GM18507 (cell line): ENCODE measurements around the gene GBE1.
"Not testable (repeated sequence)": the region's sequence is repeated elsewhere in the genome, so short reads cannot be mapped to it uniquely, and the experiment has no call there.

ENCODE experiments used
- DNase-seq: peaks from one replicate; pipeline ENCODE4 v3.0.0; 2011; ENCODE audit warnings: low read depth; ENCODE audit not compliant: insufficient read length; ENCODE audit errors: extremely low spot score
- FAIRE-seq: peaks from 2 replicates; lab custom pipeline; 2011; peaks lifted over from hg19 to GRCh38; lab: Jason Lieb, UNC

Gene GBE1

DNA sequence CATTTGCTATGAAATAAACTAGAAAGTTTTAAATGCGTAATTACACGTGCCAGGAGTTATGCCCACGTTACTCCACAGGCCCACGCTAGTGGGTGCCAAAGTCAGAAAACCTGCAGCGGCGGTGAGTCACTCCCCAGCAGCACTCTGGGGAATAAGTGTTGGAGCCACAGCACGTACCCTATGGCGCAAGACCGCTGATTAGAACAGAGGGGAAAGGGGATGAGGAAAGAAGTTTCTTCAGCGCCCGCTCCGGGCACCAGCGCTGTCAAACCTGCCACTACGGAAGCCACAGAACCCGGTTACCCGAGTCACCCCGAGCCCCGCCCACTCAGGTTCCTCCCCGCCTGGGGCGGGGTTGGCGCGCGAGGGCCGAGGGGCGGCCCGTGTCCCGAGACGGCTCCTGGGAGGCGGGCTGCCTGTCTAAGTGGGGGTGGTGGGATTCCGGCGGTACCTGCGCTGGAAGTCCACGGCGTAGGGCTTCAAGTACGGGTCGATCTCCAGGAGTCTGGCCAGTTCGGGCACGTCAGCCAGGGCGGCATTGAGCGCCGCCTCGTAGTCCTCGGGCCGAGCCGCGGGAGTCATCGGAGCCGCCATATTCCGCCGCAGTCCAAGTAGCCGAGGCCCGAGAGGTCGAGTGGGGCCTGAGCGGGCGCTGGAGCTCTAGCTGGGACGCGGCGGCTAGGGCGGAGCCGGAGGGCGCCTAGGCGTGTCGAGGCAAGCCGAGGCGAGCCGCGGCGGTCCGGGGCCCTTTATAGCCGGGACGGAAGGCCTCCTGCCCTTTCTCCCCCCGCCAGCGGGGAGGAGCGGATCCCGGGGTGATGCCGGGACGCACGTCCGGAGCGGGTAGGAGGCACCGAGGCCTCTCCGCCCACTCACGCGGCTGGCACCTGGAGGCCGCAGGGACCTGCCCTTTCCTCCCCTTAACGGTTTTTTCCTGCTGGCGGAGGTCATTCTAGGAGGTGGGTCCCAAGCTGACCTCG, at the start of gene GBE1:
GBE1 (minus strand) TSS at position 722 of the 980 bp plus-strand sequence; CDS start at position 594, 128 bp downstream.
- FAIRE-seq (peak; percentile 86), DNase-seq (peak; percentile 84)

- DNase-seq (no peak), FAIRE-seq (no peak)
Observed at GRCh38 chr3:81808900-81809299, 47.5 kb upstream of the GBE1 start.

GRCh38 chr3:81799403-81799802, 38.0 kb upstream of the GBE1 start:
- no peak for FAIRE-seq
- no peak for DNase-seq

DNA sequence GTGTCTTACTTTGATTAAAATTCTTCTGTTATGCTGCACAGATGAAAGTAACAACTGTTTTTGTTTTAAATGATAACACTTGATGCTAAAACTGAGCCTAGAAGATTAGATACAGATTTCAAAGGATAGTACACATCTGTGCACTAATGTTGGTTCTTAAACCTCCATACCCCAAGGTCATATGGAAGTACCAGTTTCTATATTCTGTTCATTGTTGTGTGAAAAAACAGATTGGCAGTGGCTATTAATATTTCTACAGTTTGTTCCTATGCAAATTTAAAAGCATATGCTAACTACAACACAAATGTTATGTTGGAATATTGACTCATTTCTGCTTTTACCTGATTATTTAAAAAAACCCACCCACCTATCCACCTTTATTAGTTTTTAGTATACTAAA, 32.0 kb upstream of the GBE1 start:
- DNase-seq (no peak), FAIRE-seq (no peak)

DNA sequence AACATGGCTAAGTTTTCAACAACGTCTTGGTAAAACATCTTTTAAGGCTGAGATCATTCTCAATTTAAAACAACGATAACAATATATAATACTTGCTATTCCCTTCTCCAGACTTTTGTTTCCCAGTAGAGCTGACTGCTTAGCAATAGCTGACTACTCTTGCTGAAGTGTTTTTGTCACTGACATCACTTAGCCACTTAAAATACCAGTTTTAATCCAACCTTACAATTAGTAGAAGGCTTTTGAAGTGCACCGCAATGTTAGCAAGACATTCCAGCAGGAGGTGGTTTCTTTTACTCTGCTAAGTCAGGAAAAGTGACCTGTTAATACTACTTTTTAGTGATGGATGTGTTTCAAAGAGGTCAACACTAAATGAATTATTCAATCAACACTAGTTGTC, 28.7 kb upstream of the GBE1 start:
- no peak for FAIRE-seq
- DNase-seq = no peak

DNA sequence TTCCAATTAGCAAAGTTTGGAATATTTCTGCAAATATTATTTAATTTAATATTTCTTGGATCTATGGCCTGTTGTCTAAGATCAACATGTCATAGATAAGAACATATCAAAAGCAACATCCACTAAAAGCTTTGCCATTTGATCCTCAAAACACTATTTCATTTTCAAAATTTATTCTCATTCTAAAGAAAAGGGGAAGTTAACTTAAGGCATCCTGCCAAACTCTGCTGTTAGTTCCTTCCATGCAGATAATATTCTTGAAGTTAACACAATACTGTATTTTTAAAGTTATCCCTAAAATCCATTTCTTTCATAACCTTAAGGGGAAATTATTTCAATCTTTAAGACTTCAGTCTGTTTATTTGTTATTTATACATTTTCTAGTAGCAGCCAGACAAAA, 28.2 kb upstream of the GBE1 start:
- FAIRE-seq = peak; percentile 62
- no peak for DNase-seq

DNA sequence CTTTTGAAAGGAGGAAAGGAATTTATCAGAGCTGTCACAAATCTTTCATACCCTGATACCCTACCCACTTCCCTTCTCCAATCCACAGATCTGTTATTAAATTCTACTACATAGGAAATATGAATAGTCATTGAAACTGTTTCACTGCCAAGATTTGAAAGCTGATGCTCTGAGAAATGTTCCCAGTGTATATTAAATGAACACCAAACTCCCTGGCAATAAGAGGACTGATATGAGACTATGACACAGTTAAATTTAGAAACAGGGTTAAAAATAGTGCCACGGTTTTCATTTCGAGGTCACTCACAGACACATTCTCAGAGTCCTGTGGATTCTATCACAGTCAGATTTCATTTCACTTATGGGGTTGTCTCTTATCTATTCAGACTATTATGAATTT, 27.2 kb upstream of the GBE1 start:
- FAIRE-seq = peak; percentile 76
- no peak for DNase-seq

DNA sequence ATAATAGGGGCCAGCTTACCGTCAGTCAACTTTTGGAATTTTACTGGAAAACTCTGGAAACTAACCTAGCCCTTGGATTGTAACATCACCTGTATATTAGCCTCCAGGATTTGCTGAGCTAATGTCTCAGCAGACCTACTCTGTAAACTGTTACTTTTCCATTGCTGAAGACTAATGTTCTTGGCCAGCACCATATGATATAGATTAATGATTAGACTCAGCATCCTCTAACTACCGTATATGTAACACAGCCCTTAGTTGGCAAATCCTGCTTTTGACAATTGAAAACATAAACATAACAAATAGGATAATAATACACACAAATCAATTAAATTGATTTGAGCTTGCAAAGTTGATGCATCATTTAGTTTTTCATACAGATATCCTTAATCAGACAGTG, 26.6 kb upstream of the GBE1 start:
- FAIRE-seq (peak; percentile 33), DNase-seq (no peak)

GRCh38 chr3:81782585-81782984, 21.1 kb upstream of the GBE1 start:
- peak; percentile 62 for FAIRE-seq

GRCh38 chr3:81778678-81779182, 17.3 kb upstream of the GBE1 start:
- FAIRE-seq (no peak), DNase-seq (no peak)

More at GRCh38 chr3:81782585-81782984, 21.1 kb upstream of the GBE1 start:
- DNase-seq = no peak

DNA sequence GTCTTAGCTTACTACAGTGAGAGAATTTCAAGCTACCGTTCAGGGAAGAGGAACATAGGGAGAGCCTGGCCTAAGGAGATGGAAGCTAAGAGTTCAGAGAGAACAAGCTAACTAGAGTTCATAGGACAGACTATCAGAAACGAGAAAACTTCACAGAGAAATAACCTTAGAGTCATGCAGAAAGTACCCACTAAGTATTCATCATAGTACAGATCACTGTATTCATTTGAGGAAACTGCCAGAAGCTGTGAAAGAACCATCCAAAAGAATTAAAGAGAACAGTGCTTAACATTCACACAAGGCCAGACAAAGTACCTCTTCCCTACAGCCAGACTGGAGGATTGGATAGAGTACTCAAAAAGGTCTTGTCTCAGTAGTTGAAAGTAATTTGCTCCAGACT, 15.2 kb upstream of the GBE1 start:
- peak; percentile 24 for FAIRE-seq

DNA sequence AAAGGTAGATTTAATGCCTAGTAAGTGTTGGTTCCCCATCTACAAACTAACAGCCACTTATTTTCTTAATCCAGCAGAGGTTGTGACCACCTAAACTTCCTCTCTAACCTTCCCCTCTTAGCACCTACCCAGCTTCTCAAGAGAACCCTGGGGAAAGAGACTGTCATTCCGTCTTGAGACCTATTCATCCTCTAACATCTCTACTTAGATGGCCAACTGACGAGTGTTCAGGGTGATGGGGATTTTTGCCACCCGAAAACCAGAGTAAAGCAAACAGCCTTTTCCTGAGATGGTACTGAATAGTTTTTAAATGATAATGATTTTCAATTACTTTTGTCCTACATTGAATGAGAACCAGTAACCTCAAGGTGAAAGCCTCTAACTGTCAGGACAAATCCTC, 9.3 kb upstream of the GBE1 start:
- FAIRE-seq (peak; percentile 33), DNase-seq (no peak)

More for the DNA sequence above, 15.2 kb upstream of the GBE1 start:
- DNase-seq = no peak

DNA sequence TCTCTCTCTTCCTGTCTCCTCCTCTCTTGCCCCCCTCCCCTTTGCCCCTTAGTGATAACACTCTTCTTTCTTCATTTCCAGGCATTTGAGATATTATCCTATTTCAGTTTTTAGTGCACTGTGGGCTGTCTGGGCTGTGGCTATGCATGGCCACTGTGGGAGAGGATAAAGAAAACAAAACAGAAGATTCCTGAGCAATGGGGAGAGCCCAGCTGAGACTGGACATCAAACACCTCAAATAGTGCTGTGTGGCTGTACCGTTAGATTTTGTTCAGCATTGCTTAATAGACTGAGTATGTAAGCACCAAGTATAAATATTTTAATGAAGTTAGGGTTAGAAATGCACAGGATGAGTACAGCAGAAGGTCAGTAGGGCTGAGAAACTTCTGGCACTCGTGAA, 7.9 kb upstream of the GBE1 start:
- no peak for DNase-seq

DNA sequence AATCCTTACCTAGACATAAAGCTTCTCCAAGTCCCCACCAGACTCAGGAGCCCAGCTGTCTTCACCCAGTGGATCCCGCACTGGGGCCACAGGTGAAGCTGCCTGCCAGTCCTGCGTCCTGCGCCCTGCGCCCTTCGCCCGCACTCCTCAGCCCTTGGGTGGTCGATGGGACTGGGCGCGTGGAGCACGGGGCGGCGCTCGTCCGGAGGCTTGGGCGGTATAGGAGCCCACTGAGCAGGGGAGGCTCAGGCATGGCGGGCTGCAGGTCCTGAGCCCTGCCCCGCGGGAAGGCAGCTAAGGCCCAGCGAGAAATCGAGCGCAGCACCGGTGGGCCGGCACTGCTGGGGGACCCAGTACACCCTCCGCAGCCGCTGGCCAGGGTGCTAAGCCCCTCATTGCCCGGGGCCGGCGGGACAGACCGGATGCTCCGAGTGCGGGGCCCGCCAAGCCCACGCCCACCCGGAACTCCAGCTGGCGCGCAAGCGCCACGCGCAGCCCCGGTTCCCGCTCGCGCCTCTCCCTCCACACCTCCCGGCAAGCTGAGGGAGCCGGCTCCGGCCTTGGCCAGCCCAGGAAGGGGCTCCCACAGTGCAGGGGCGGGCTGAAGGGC, 5.9 kb upstream of the GBE1 start:
- not testable (repeated sequence) for DNase-seq, FAIRE-seq

More for the DNA sequence above, 7.9 kb upstream of the GBE1 start:
- no peak for FAIRE-seq

- FAIRE-seq (no peak), DNase-seq (no peak)
Observed at GRCh38 chr3:81765400-81765799, 4.0 kb upstream of the GBE1 start.

DNA sequence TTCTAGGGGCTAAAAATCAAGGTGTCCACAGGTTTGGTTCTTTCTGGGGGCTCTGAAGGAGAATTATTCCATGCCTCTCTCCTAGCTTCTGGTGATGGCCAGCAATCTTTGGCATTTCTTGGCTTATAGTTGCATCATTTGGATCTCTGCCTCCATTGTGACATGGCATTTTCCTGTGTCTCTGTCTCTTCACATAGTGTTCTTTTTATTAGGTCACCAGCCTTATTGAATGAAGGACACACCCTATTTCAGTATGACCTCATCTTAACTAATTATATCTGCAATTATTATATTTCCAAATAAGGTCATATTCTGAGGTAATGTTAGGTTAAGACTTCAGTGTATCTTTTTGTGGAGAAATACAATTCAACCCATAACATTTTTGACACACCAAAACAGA, 3.2 kb upstream of the GBE1 start:
- DNase-seq (no peak), FAIRE-seq (no peak)

DNA sequence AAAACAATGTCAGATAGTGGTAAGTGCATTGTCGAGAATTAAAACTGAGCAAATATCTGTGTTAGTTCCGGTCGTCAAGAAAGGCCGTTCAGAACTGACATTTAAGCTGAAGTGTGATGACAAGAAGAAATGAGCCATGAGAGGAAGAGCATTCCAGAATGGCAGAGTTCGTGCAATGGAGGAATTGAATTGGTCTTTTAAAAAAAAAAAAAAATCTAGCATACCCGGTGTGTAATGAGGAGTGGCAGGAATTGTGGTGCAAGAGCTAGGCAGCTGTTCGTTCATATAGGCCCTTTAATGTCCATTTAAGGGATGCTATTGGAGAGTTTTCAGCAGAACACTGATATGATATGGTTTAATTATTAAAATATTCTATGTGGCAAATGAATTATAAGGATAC, 2.6 kb upstream of the GBE1 start:
- FAIRE-seq = no peak

GRCh38 chr3:81763001-81763400, 1.6 kb upstream of the GBE1 start:
- no peak for FAIRE-seq
- no peak for DNase-seq

More for the DNA sequence above, 2.6 kb upstream of the GBE1 start:
- DNase-seq = no peak

DNA sequence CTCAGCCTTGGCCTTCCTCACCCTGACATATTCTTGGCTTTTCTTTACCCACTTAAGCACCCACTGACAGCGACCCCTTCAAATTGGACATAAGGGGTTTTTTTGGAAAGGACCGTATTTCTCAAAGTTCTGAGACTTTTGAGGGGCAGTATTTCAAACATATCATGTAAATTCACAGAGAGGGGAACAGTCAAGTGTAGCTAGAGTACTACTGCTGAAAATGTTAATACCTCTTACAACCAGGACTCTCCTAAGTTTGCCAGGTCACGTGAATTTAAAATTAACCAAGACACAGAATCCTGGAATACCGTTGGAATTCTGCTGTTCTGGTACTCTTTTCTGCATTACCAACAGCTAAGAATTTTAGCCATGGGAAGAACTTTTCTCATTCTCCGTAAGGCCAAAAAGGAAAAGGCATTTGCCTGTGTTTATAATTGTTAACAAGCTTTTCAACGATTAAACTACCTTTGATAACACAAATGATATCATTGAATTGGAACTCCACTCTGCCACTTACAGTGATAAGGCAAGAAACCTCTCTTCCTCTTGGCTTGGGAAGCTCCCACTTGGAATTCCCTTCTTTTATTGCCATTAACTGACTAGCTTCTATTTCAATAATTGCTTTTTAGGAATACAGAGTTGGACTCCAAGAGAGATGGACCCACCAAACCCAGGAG, 597 bp upstream of the GBE1 start:
- no peak for FAIRE-seq

GRCh38 chr3:81760215-81760614, 1.2 kb downstream of the GBE1 start:
- no peak for DNase-seq
- FAIRE-seq = peak; percentile 39

More for the DNA sequence above, 597 bp upstream of the GBE1 start:
- no peak for DNase-seq
